Muscle layer of duodenum (tissue), 2 donors: Measurements from ENCODE around the gene THBS1.

Source experiments
- H3K27ac ChIP-seq: one replicate; pipeline ENCODE4 v1.7.0; 2013; ENCODE audit warnings: mild to moderate bottlenecking, low read length
- H3K27me3 ChIP-seq: one replicate; pipeline ENCODE4 v1.7.0; 2013; ENCODE audit warnings: low read depth, mild to moderate bottlenecking, control low read depth, low read length
- H3K36me3 ChIP-seq, 2 donors: one replicate each; pipeline ENCODE4 v1.7.0; 2013; ENCODE audit warnings: low read length in 2 of 2, control low read depth in 1 of 2, mild to moderate bottlenecking in 1 of 2; ENCODE audit not compliant: insufficient read depth in 2 of 2, control insufficient read depth in 1 of 2
- H3K4me1 ChIP-seq, 2 donors: one replicate each; pipeline ENCODE4 v1.7.0; 2013; ENCODE audit warnings: low read length in 2 of 2, mild to moderate bottlenecking in 2 of 2, control low read depth in 1 of 2, moderate library complexity in 1 of 2; ENCODE audit not compliant: insufficient read depth in 2 of 2, control insufficient read depth in 1 of 2
- H3K4me3 ChIP-seq, 2 donors: one replicate each; pipeline ENCODE4 v1.7.0; 2013; ENCODE audit warnings: low read length in 2 of 2, low read depth in 1 of 2, mild to moderate bottlenecking in 1 of 2
- H3K9me3 ChIP-seq, 2 donors: one replicate each; pipeline ENCODE4 v1.7.0; 2013; ENCODE audit warnings: low read length in 2 of 2, control low read depth in 1 of 2, mild to moderate bottlenecking in 1 of 2; ENCODE audit not compliant: control insufficient read depth in 1 of 2
- donor health status: healthy.

The THBS1 gene

GRCh38 chr15:39551476-39551875 lies 29.4 kb upstream of the THBS1 start:
- Histone ChIP-seq H3K9me3 (no peaks in the 10 kb centered on the region), H3K27me3 (no peaks in the 10 kb centered on the region), H3K36me3 (no peaks in the 10 kb centered on the region), H3K27ac (no peak overlapping the region), H3K4me3 (no peak overlapping the region), H3K4me1 (peaks cover 0 to 15% of the 10 kb centered on the region in 2 donors)

GRCh38 chr15:39552556-39552955 lies 28.3 kb upstream of the THBS1 start:
- Histone ChIP-seq H3K27ac (no peak overlapping the region), H3K4me3 (no peak overlapping the region), H3K4me1 (peaks cover 0 to 15% of the 10 kb centered on the region in 2 donors), H3K27me3 (no peaks in the 10 kb centered on the region), H3K9me3 (no peaks in the 10 kb centered on the region), H3K36me3 (no peaks in the 10 kb centered on the region)

GRCh38 chr15:39553947-39554693 lies 26.8 kb upstream of the THBS1 start:
- Histone ChIP-seq H3K27ac (peak overlapping the region; percentile 16), H3K4me1 (peaks cover 0 to 15% of the 10 kb centered on the region in 2 donors), H3K9me3 (no peaks in the 10 kb centered on the region), H3K4me3 (no peak overlapping the region), H3K27me3 (no peaks in the 10 kb centered on the region), H3K36me3 (no peaks in the 10 kb centered on the region)

- H3K36me3 ChIP-seq: no peaks in the 10 kb centered on the region
- H3K4me1 ChIP-seq: peaks cover 0 to 15% of the 10 kb centered on the region in 2 donors
- no peaks in the 10 kb centered on the region for H3K9me3 ChIP-seq
- no peak overlapping the region for H3K27ac ChIP-seq
- no peak overlapping the region for H3K4me3 ChIP-seq
- no peaks in the 10 kb centered on the region for H3K27me3 ChIP-seq
These were observed 26.0 kb upstream of the THBS1 start for GRCh38 chr15:39554746-39555387.

- peaks cover 0 to 15% of the 10 kb centered on the region in 2 donors for H3K4me1 ChIP-seq
- H3K9me3 ChIP-seq: no peaks in the 10 kb centered on the region
- H3K27me3 ChIP-seq: no peaks in the 10 kb centered on the region
- H3K4me3 ChIP-seq: no peak overlapping the region
- H3K27ac ChIP-seq: no peak overlapping the region
- no peaks in the 10 kb centered on the region for H3K36me3 ChIP-seq
These were observed 25.0 kb upstream of the THBS1 start for GRCh38 chr15:39555885-39556284.

GRCh38 chr15:39556461-39556860 lies 24.4 kb upstream of the THBS1 start:
- Histone ChIP-seq H3K9me3 (no peaks in the 10 kb centered on the region), H3K4me1 (peaks cover 0 to 15% of the 10 kb centered on the region in 2 donors), H3K36me3 (no peaks in the 10 kb centered on the region), H3K27ac (no peak overlapping the region), H3K27me3 (no peaks in the 10 kb centered on the region), H3K4me3 (no peak overlapping the region)

- Histone ChIP-seq H3K27me3 (no peaks in the 10 kb centered on the region), H3K27ac (no peak overlapping the region), H3K4me3 (no peak overlapping the region), H3K4me1 (peaks cover 0 to 14% of the 10 kb centered on the region in 2 donors), H3K9me3 (no peaks in the 10 kb centered on the region), H3K36me3 (no peaks in the 10 kb centered on the region)
These were observed 22.5 kb upstream of the THBS1 start for GRCh38 chr15:39558421-39558820.

- no peaks in the 10 kb centered on the region for H3K4me1 ChIP-seq
- no peak overlapping the region for H3K27ac ChIP-seq
- no peak overlapping the region for H3K4me3 ChIP-seq
- H3K36me3 ChIP-seq: no peaks in the 10 kb centered on the region
- no peaks in the 10 kb centered on the region for H3K27me3 ChIP-seq
- H3K9me3 ChIP-seq: no peaks in the 10 kb centered on the region
These were observed 15.8 kb upstream of the THBS1 start for GRCh38 chr15:39564972-39565665.

GRCh38 chr15:39565851-39566250 lies 15.0 kb upstream of the THBS1 start:
- H3K27ac ChIP-seq: no peak overlapping the region
- no peaks in the 10 kb centered on the region for H3K4me1 ChIP-seq
- no peak overlapping the region for H3K4me3 ChIP-seq
- no peaks in the 10 kb centered on the region for H3K9me3 ChIP-seq
- H3K36me3 ChIP-seq: no peaks in the 10 kb centered on the region
- H3K27me3 ChIP-seq: no peaks in the 10 kb centered on the region

- H3K4me1 ChIP-seq: no peaks in the 10 kb centered on the region
- no peak overlapping the region for H3K4me3 ChIP-seq
- H3K27me3 ChIP-seq: no peaks in the 10 kb centered on the region
- H3K9me3 ChIP-seq: no peaks in the 10 kb centered on the region
- H3K36me3 ChIP-seq: no peaks in the 10 kb centered on the region
- H3K27ac ChIP-seq: no peak overlapping the region
These were observed 7.6 kb upstream of the THBS1 start for GRCh38 chr15:39573287-39573686.

GRCh38 chr15:39573844-39574243 lies 7.0 kb upstream of the THBS1 start:
- H3K36me3 ChIP-seq: no peaks in the 10 kb centered on the region

More at GRCh38 chr15:39573844-39574243, 7.0 kb upstream of the THBS1 start:
- H3K27me3 ChIP-seq: no peaks in the 10 kb centered on the region
- H3K9me3 ChIP-seq: no peaks in the 10 kb centered on the region
- H3K4me3 ChIP-seq: no peak overlapping the region
- H3K27ac ChIP-seq: no peak overlapping the region
- H3K4me1 ChIP-seq: no peaks in the 10 kb centered on the region
